Stimulated activated CD4-positive, alpha-beta T cell treated with anti-CD3 and anti-CD28 coated beads, Interleukin-12 subunit alpha, Interleukin-12 subunit beta, amount 100 ng/mL, for 48 hours (primary cell): ENCODE results near the gene AQP1.

Experiments used
- DNase-seq, 3 donors: peaks; one replicate each; pipeline ENCODE4 v3.0.0-alpha.2; 2020; ENCODE audit warnings: low read depth in 2 of 3, low spot score in 1 of 3

AQP1 gene

GRCh38 chr7:30971440-30971839 lies 59.8 kb downstream of the AQP1 start:
- DNase-seq, result no peak

GRCh38 chr7:30971840-30972563 lies 60.3 kb downstream of the AQP1 start:
- no peak for DNase-seq

- no peak for DNase-seq
Measured at GRCh38 chr7:30973292-30973691, 61.6 kb downstream of the AQP1 start.

- DNase-seq, result no peak
Measured at GRCh38 chr7:30973791-30974604, 62.3 kb downstream of the AQP1 start.

GRCh38 chr7:30974605-30975255 lies 63.1 kb downstream of the AQP1 start:
- peak; percentile 34 to 50 (median 35) for DNase-seq
